ENCODE results near the gene NUDT8. TPM values are rescaled to one million over a fixed set of nuclear protein-coding genes. Genes with fewer than 3 reads are reported as not detected.

The NUDT8 gene
- total and polyA plus RNA-seq, 9 of the 15 experiments (the other 6 are each of a cell fraction or from before 2014, with no cell fraction given): 0.23 to 27.8 (median 5.0) TPM

- DNase-seq (ENCODE audit: extremely low read depth in 1 of 4, low spot score in 3 of 4) (peak; percentile 64 to 79 (median 77)), ATAC-seq (peak; percentile 89), FAIRE-seq (peak; percentile 77)
- no peaks in the 10 kb centered on the region for H3K9me1 ChIP-seq (ENCODE audit: control insufficient read depth, insufficient read depth, low read length)
- peak overlapping the region; percentile 29 to 87; a peak in 3 of 4 replicates for H3K9ac ChIP-seq (ENCODE audit: insufficient read depth in 1 of 2, low read depth in 2 of 2, low read length in 2 of 2)
- peaks cover 5% of the 10 kb centered on the region; the same call in 2 of the 3 replicates for H3K79me2 ChIP-seq (ENCODE audit: control insufficient read depth, insufficient read depth, low read length)
- peak overlapping the region; percentile 52 for H3K4me2 ChIP-seq (ENCODE audit: insufficient read depth, low read length)
- BruUV-seq (replicated peaks): no TSS peak
- WGBS (ENCODE audit: insufficient coverage, low coverage, missing lambda C conversion rate): 30% methylated on average over 19 of the region's 23 CpGs
- peak overlapping the region; percentile 64 for H2AFZ ChIP-seq (ENCODE audit: low read depth, low read length)
- ChIA-PET POLR2A (interaction anchor here (0.6 to 3.4 kb wide), 6 partner anchors 9 to 229 kb away, joined by 3 to 36 read pairs (median 4); partner anchors contain the start of gene NUDT8), CTCF (ENCODE audit: low intra/inter-chr PET ratio) (interaction anchor here (0.6 to 1.0 kb wide), 2 partner anchors 16 to 1422 kb away, joined by 3 read pairs; partner anchors contain the start of gene NUDT8)
- in situ Hi-C loops (cut with MboI) (no loop called here), intact Hi-C loops (cut with micrococcal nuclease) (no loop called here)
- no peaks in the 10 kb centered on the region for H3K27me3 ChIP-seq (ENCODE audit: control insufficient read depth in 2 of 2, insufficient read depth in 2 of 2, low read length in 2 of 2)
- 0 out of 2 replicates have a peak, but pooled peaks cover 2% of the 10 kb centered on the region for H3K9me3 ChIP-seq (replicated peaks; ENCODE audit: control insufficient read depth, insufficient read depth, low read depth, low read length)
- peak overlapping the region; percentile 44; the same call in 2 of the 3 replicates for H3K27ac ChIP-seq (ENCODE audit: extremely low read depth, low read depth, low read length)
- peaks cover 46% of the 10 kb centered on the region; the same call in 2 of the 3 replicates for H3K36me3 ChIP-seq (ENCODE audit: control insufficient read depth, insufficient read depth, low read length)
- no peaks in the 10 kb centered on the region for H4K20me1 ChIP-seq (replicated peaks; ENCODE audit: control insufficient read depth, insufficient read depth, low read length)
- peaks cover 9 to 72% of the 10 kb centered on the region in 2 experiments; a peak in 4 of 5 replicates for H3K4me1 ChIP-seq (replicated peaks in 1 of 2; ENCODE audit: control insufficient read depth in 2 of 2, insufficient read depth in 2 of 2, low read length in 2 of 2)
- no peak overlapping the region for H3K4me3 ChIP-seq
- no peak for TF ChIP-seq CREBBP (IDR thresholded peaks at IDR 0.05; ENCODE audit: low read depth, low read length)
- TF ChIP-seq XRCC5 (IDR thresholded peaks at IDR 0.05; ENCODE audit: low read depth, low read length): 0 out of 2 replicates have a peak, but pooled peaks have one; percentile 48
- 0 out of 2 replicates have a peak, but pooled peaks have one; percentile 18 for TF ChIP-seq RUNX1 (IDR thresholded peaks at IDR 0.05; ENCODE audit: low read depth)
- TF ChIP-seq PHB2 (IDR thresholded peaks at IDR 0.05; ENCODE audit: low read depth): no peak
- peak; percentile 26 for TF ChIP-seq SAP30 (IDR thresholded peaks at IDR 0.05; ENCODE audit: borderline replicate concordance, insufficient read depth, low read depth, low read length, poor library complexity, severe bottlenecking)
- peak; percentile 79 to 86; a peak in 2 of 4 replicates for TF ChIP-seq TEAD1 (CRISPR knock-in tag; IDR thresholded peaks at IDR 0.05)
- no peak for TF ChIP-seq BRD9 (IDR thresholded peaks at IDR 0.05; ENCODE audit: low read depth, partially characterized antibody)
- peak; percentile 74 for TF ChIP-seq ELF1 (tag; IDR thresholded peaks at IDR 0.05)
- TF ChIP-seq ZNF785 (CRISPR knock-in tag; IDR thresholded peaks at IDR 0.05): no peak
- TF ChIP-seq ZBTB5 (IDR thresholded peaks at IDR 0.05): no peak
- 0 out of 2 replicates have a peak, but pooled peaks have one; percentile 10 for TF ChIP-seq ETS1 (conservative IDR thresholded peaks at IDR 0.05; ENCODE audit: control insufficient read depth, low read depth, low read length)
- peak; percentile 68 to 89 (median 80) for TF ChIP-seq CTCF (IDR thresholded peaks at IDR 0.05 in 2 of 3, conservative IDR thresholded peaks at IDR 0.05 in 1 of 3; ENCODE audit: insufficient read depth in 2 of 3, low read depth in 1 of 3, low read length in 3 of 3)
- TF ChIP-seq ELF2 (CRISPR knock-in tag; IDR thresholded peaks at IDR 0.05): peak; percentile 80
- no peak for TF ChIP-seq HNRNPLL (IDR thresholded peaks at IDR 0.05; ENCODE audit: low read depth, low read length, poor library complexity, severe bottlenecking)
- no peak for TF ChIP-seq TCFL5 (CRISPR knock-in tag; conservative IDR thresholded peaks at IDR 0.05)
- no peak for TF ChIP-seq ZNF253 (CRISPR knock-in tag; conservative IDR thresholded peaks at IDR 0.05)
Measured at GRCh38 chr11:67613960-67614715, 15.6 kb downstream of the NUDT8 start.

All from K562 (cell line).